CD4-positive, alpha-beta T cell treated with Interleukin-4 for 4 hours (primary cell): ENCODE measurements around the gene ZBTB48.
"Not testable (repeated sequence)": the region's sequence is repeated elsewhere in the genome, so short reads cannot be mapped to it uniquely, and the experiment has no call there.

Source experiments
- DNase-seq: peaks from one replicate; pipeline ENCODE4 v3.0.0-alpha.2; 2020

Gene ZBTB48

GRCh38 chr1:6635910-6636760, 56.3 kb downstream of the ZBTB48 start:
- DNase-seq: no peak

GRCh38 chr1:6636778-6637177, 57.0 kb downstream of the ZBTB48 start:
- not testable (repeated sequence) for DNase-seq

- DNase-seq: no peak
These were observed 58.0 kb downstream of the ZBTB48 start for GRCh38 chr1:6637770-6638169.

GRCh38 chr1:6638226-6638625, 58.4 kb downstream of the ZBTB48 start:
- DNase-seq: no peak
